GM04504 (cell line): ENCODE results near the gene CRYBG3.

Source experiments
- DNase-seq: peaks from one replicate; pipeline ENCODE4 v3.0.0-alpha.2; 2012; ENCODE audit warnings: low read depth

Gene CRYBG3

GRCh38 chr3:97974996-97975395, 153.2 kb downstream of the CRYBG3 start:
- no peak for DNase-seq

- no peak for DNase-seq
These were observed 153.7 kb downstream of the CRYBG3 start for GRCh38 chr3:97975466-97975865.

DNA sequence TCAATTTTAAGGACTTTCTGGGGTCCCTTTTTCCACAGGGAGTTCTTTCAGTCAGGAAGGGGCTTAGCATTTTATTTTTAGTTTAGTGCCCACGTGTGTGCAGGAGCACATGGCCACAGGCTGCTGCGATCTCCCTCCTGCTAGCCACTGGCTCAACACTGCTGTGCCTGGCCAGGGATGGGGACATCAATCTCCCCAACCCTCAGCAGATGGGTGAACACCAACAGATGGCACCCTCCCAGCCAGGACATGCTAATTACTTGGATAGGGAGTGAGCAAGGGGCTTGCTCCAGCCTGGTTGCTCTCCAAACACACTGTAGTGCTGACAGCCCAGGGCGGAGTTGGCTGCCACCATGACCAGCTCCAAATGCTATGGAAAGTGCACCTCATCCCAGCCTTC, 157.8 kb downstream of the CRYBG3 start:
- no peak for DNase-seq

GRCh38 chr3:97981886-97982285, 160.1 kb downstream of the CRYBG3 start:
- DNase-seq, result no peak

DNA sequence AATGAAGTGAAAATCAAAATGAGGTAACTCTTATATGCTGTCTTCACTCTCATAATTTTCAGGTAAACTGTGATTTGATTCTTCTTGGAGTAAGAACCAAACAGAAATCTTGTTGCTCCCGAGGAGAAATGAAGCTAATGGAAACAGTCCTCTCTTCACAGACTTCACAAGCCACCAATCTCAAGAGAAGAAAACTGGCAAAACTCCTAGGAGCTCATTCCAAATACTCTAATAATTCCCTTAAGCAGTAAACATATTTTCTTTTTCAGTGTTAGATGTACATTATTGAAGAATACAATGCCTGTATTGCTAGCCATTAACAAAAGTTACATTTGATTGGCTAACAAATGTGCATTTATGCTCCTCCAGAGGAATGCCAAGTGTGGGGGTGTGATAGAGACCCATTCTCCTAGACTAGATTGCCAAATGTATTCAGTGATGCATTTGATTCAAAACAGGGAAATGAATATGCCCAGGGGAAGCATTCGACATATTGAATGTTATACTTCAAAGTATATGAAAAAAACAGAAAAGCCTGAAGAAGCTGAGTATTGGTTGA, 162.2 kb downstream of the CRYBG3 start:
- no peak for DNase-seq

GRCh38 chr3:97987306-97987705, 165.5 kb downstream of the CRYBG3 start:
- DNase-seq, result no peak

- no peak for DNase-seq
These were observed 167.2 kb downstream of the CRYBG3 start for GRCh38 chr3:97988784-97989568.

GRCh38 chr3:97990624-97991292, 168.9 kb downstream of the CRYBG3 start:
- no peak for DNase-seq

- no peak for DNase-seq
These were observed 169.5 kb downstream of the CRYBG3 start for GRCh38 chr3:97991293-97991682.

- DNase-seq, result no peak
These were observed 170.8 kb downstream of the CRYBG3 start for GRCh38 chr3:97992547-97993173.

DNA sequence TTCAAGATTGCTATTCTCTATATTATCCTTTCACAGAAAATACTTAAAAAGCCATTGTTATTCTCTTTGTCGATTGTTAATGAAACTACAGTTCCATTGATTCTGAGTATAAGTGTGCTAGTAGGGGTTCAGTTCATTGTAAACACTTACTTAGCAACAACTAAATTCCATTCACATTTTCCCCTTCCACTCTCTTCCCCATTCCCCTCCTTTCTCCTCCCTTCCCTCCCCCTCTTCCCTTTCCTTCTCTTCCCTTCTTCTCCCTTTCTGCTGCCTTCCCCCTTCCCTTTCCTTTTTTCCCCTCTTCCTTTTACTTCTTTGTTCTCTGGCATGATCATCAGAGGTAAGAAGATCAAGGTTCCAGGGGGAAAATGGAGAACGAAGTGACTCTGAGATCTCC, 171.7 kb downstream of the CRYBG3 start:
- DNase-seq, result no peak

DNA sequence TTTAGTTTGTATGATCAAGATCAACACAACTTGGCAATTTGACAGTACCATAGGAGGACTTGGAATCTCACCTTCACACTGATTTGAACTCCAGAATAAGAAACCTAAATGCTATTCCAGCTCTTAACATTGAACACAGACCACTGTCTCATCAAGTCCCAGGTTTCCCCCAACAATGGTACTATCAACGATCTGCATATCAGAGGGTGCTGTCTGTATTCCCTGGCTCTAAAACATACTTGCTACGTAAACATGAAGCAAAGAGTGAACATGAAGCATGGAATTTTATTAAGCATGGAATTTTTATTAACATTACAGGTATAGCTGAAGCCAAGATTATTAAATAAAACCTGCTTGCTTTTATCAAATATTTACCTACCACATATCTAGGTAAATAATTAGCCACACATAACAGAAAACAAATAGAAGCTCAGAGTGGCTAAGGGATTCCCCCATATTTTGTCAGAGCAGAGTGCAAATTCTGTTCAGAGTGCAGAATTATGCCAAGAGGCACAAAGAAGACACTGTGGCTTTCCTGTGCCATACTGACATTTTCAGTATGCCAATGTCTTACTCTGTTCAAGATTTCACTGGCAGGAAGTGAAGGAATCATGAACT, 172.6 kb downstream of the CRYBG3 start:
- no peak for DNase-seq
